IMR-90 (cell line): ENCODE measurements around the gene RAB6A. TPM values are rescaled to one million over a fixed set of nuclear protein-coding genes. Genes with fewer than 3 reads are reported as not detected.

Experiments used
- polyA plus RNA-seq, 3 experiments: library from polyadenylated mRNA; depleted of rRNA; stranded (reverse); fragments of >200 nt; gene quantifications; 2 replicates each; pipeline ENCODE4 v1.2.3, GENCODE V29; 2012; ENCODE audit warnings: low replicate concordance in 1 of 3
- total RNA-seq: library from RNA; depleted of rRNA; stranded (reverse); fragments of >200 nt; gene quantifications from 2 replicates; pipeline ENCODE4 v1.2.3, GENCODE V29; 2012; rRNA removed

RAB6A gene
- total and polyA plus RNA-seq, 2 of the 4 experiments (the other 2 are of a cell fraction), result 65.5 to 81.0 TPM

Other genes with a start within 250 kb of the RAB6A start
- gene FAM168A, start 163.0 kb downstream of the RAB6A start, total RNA-seq, result 13.1 and 13.6 TPM in 2 replicates
- 22.8 and 25.9 TPM in 2 replicates for gene FAM168A, start 163.0 kb downstream of the RAB6A start, polyA plus RNA-seq (2012; rRNA removed)
- under 0.01 and 0.36 TPM in 2 replicates for gene PLEKHB1, start 114.5 kb downstream of the RAB6A start, total RNA-seq
- gene PLEKHB1, start 114.5 kb downstream of the RAB6A start, polyA plus RNA-seq (2012; rRNA removed), result 0.79 and 0.86 TPM in 2 replicates
- gene MRPL48, start 26.8 kb upstream of the RAB6A start, total RNA-seq, result 24.0 and 30.3 TPM in 2 replicates
- 29.4 and 30.6 TPM in 2 replicates for gene MRPL48, start 26.8 kb upstream of the RAB6A start, polyA plus RNA-seq (2012; rRNA removed)
- gene COA4, start 115.8 kb upstream of the RAB6A start, total RNA-seq, result 78.0 and 95.5 TPM in 2 replicates
- gene COA4, start 115.8 kb upstream of the RAB6A start, polyA plus RNA-seq (2012; rRNA removed), result 97.4 and 117 TPM in 2 replicates
- gene PAAF1, start 115.9 kb upstream of the RAB6A start, total RNA-seq, result 15.0 and 15.1 TPM in 2 replicates
- gene PAAF1, start 115.9 kb upstream of the RAB6A start, polyA plus RNA-seq (2012; rRNA removed), result 12.6 and 16.4 TPM in 2 replicates
- gene DNAJB13, start 190.0 kb upstream of the RAB6A start, total RNA-seq, result 0.18 and 0.28 TPM in 2 replicates
- 0.10 and 0.48 TPM in 2 replicates for gene DNAJB13, start 190.0 kb upstream of the RAB6A start, polyA plus RNA-seq (2012; rRNA removed)
- 2.0 and 2.2 TPM in 2 replicates for gene UCP2, start 221.8 kb upstream of the RAB6A start, total RNA-seq
- 11.9 and 12.0 TPM in 2 replicates for gene UCP2, start 221.8 kb upstream of the RAB6A start, polyA plus RNA-seq (2012; rRNA removed)
- under 0.01 TPM in 2 replicates for gene UCP3, start 248.0 kb upstream of the RAB6A start, total RNA-seq
- gene UCP3, start 248.0 kb upstream of the RAB6A start, polyA plus RNA-seq (2012; rRNA removed), result 0.80 TPM in 2 replicates